Heart right ventricle (tissue), 16 donors: ENCODE data around the gene COMMD9. TPM values are rescaled to one million over a fixed set of nuclear protein-coding genes. Genes with fewer than 3 reads are reported as not detected.

Experiments
- ATAC-seq, 8 donors: fragments of 200-7000 bp; cut with Tn5 transposase; one replicate each; pipeline ENCODE4 v1.9.1; 2020; ENCODE audit warnings: mild to moderate bottlenecking in 8 of 8, moderate library complexity in 8 of 8, moderate number of reproducible peaks in 1 of 8
- DNase-seq, 2 donors: peaks; one replicate each; pipeline ENCODE4 v3.0.0-alpha.2; 2020
- H3K27ac ChIP-seq, 10 donors: fragments of 200-600 bp; sonication (generic) in 2 of 10; one replicate each; pipeline versions ENCODE4 v1.5.0 to v1.8.0; 2020 to 2022; ENCODE audit warnings: mild to moderate bottlenecking in 3 of 10
- H3K27me3 ChIP-seq, 7 donors: fragments of 200-600 bp; one replicate each; pipeline ENCODE4 v1.8.0; 2021 to 2022; ENCODE audit warnings: mild to moderate bottlenecking in 2 of 7
- H3K36me3 ChIP-seq, 9 donors: fragments of 200-600 bp; sonication (generic) in 1 of 9; one replicate each; pipeline versions ENCODE4 v1.5.0 to v1.8.0; 2020 to 2022; ENCODE audit warnings: mild to moderate bottlenecking in 2 of 9
- H3K4me1 ChIP-seq, 9 donors: fragments of 200-600 bp; sonication (generic) in 1 of 9; one replicate each; pipeline versions ENCODE4 v1.5.0 to v1.8.0; 2020 to 2022; ENCODE audit warnings: mild to moderate bottlenecking in 4 of 9
- H3K4me3 ChIP-seq, 10 donors: fragments of 200-600 bp; sonication (generic) in 2 of 10; one replicate each; pipeline versions ENCODE4 v1.5.0 to v1.8.0; 2020 to 2022; ENCODE audit warnings: mild to moderate bottlenecking in 7 of 10, moderate library complexity in 2 of 10
- H3K9me3 ChIP-seq, 11 donors: fragments of 200-600 bp in 10 of 11; sonication (generic) in 2 of 11; one replicate each; pipeline versions ENCODE4 v1.5.0 to v1.8.0; 2013 to 2022; ENCODE audit warnings: mild to moderate bottlenecking in 2 of 11, control low read depth in 1 of 11, moderate library complexity in 1 of 11
- WGBS, 2 donors: extraction: QIAGEN DNeasy Blood & Tissue Kit; methylation state at CpG; one replicate each; pipeline ENCODE4 v1.1.7; 2013; ENCODE audit warnings: inconsistent platforms in 1 of 2; 5-methylcytosine and 5-hydroxymethylcytosine counted together
- intact Hi-C, 10 donors: fragments of 100-400 bp; cut with DNase I; formaldehyde crosslinking; loops; one replicate each; pipeline versions ENCODE4 v1.11.1 to v1.14.2; 2022
- polyA plus RNA-seq, 2 donors: library from polyadenylated mRNA; stranded (reverse); fragments of 200-250 nt; gene quantifications; one replicate each; pipeline ENCODE4 v1.2.3, GENCODE V29; 2013
- total RNA-seq, 10 donors: library from RNA; stranded (reverse); fragmentation: NEBNext Ultra II Directional in 3 of 10; extraction: Animal tissue kit (Norgen Biotek cat#: 25700) in 3 of 10; gene quantifications; one replicate each; pipeline versions ENCODE4 v1.2.1 to v1.2.4, GENCODE V29; 2021 to 2023
- TF ChIP-seq, protein P1 (sequence below), 9 donors: fragments of 200-600 bp; sonication (generic) in 2 of 9; IDR thresholded peaks; one replicate each; pipeline versions ENCODE4 v1.5.0 to v1.8.0; 2021 to 2022; ENCODE audit warnings: antibody characterized with exemption in 9 of 9, mild to moderate bottlenecking in 5 of 9, moderate library complexity in 1 of 9
- donor health status: Arrhythmogenic right ventricular cardiomyopathy.
- donor health status: ischemic (EF 13 %, LVEDD 7.1; RV severe dilation, severe dysfunction).
- donor health status: healthy with polysubstance abuse.
- donor health status: DM: no; HTN: yes; CAD: no.
- donor health status: DM: no; HTN: no; CAD: no.
- donor health status: ischemic (EF 25% LVEDD 6.9; RV normal size, moderate dysfunction).
- donor health status: ischemic (EF 25% LVEDD 5.7; RV mildly dilated, moderate dysfunction).
- donor health status: healthy.
- donor health status: DM: yes; HTN: yes; CAD: no.
- donor health status: Ischemic cardiomyopathy.
- donor health status: ischemic (EF 35%, LVEDD 5.7; RV mildly dilated, moderate dysfunction).
- donor health status: nonischemic (EF 11% LVEDD 7.7; RV severe dilation, severe dysfunction).
- donor health status: DM: yes; HTN: yes; CAD: no.
- donor health status: PGD.
- donor health status: ischemic (EF 29% LVEDD 5.4; RV normal size, mild dysfunction).
- donor health status: nonischemic (EF 23%, LVEDD 6.1; RV moderate dilation, normal function).

The COMMD9 gene
- total and polyA plus RNA-seq, 12 donors = 22.3 to 69.4 (median 56.0) TPM

DNA sequence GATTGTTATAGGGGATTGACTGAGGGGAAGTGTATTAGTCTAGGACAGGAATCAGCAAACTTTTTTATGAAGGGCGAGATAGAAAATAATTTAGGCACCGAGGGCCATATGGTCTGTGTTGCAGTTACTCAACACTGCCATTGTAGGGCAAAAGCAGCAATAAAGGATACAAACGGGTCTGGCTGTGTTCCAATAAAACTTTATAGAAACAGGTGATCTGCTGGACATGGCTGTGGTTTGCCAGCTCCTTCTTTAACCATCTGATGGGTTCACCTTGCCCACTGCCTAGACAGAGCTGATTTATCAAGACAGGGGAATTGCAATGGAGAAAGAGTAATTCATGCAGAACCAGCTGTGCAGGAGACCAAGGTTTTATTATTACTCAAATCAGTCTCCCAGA is 26.8 kb upstream of the COMMD9 start:
- WGBS, 2 donors = 74% methylated on average over 3 of the region's 3 CpGs
- H3K9me3 ChIP-seq = no peaks in the 10 kb centered on the region

DNA sequence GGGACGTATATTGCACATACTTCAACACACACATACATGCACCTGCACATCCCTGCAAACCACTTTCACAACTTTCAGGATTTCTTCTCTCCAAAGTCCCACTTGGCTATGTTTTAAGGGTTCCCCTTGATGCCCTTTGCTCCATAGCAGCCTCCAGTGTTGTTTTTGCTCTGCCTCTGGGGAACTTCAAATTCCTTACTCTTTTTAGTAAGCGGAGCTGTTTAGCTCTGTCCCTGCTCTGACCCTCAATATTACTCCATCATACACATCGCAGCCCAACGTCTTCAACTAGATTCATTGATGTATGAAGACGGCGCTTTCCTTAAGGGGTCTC is 25.2 kb upstream of the COMMD9 start:
- ATAC-seq (no peak), DNase-seq (no peak)
- no peaks in the 10 kb centered on the region for H3K9me3 ChIP-seq
- intact Hi-C loops = no loop called here
- TF ChIP-seq, protein P1, sequence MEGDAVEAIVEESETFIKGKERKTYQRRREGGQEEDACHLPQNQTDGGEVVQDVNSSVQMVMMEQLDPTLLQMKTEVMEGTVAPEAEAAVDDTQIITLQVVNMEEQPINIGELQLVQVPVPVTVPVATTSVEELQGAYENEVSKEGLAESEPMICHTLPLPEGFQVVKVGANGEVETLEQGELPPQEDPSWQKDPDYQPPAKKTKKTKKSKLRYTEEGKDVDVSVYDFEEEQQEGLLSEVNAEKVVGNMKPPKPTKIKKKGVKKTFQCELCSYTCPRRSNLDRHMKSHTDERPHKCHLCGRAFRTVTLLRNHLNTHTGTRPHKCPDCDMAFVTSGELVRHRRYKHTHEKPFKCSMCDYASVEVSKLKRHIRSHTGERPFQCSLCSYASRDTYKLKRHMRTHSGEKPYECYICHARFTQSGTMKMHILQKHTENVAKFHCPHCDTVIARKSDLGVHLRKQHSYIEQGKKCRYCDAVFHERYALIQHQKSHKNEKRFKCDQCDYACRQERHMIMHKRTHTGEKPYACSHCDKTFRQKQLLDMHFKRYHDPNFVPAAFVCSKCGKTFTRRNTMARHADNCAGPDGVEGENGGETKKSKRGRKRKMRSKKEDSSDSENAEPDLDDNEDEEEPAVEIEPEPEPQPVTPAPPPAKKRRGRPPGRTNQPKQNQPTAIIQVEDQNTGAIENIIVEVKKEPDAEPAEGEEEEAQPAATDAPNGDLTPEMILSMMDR (IDR thresholded peaks at IDR 0.05) = no peak
- no peaks in the 10 kb centered on the region for H3K36me3 ChIP-seq
- H3K4me1 ChIP-seq = peaks cover 0 to 11% (median 0%) of the 10 kb centered on the region in 9 donors
- no peak overlapping the region for H3K4me3 ChIP-seq
- WGBS, 2 donors = 56 to 60% methylated on average over 6 of the region's 6 CpGs
- H3K27ac ChIP-seq = no peak overlapping the region
- peaks cover 0 to 19% (median 0%) of the 10 kb centered on the region in 7 donors for H3K27me3 ChIP-seq

More for the DNA sequence above, 26.8 kb upstream of the COMMD9 start:
- H3K36me3 ChIP-seq = no peaks in the 10 kb centered on the region
- H3K4me3 ChIP-seq = no peak overlapping the region
- ATAC-seq = no peak
- no peak overlapping the region for H3K27ac ChIP-seq
- TF ChIP-seq, protein P1 (IDR thresholded peaks at IDR 0.05) = no peak
- intact Hi-C loops = no loop called here
- no peak for DNase-seq
- H3K27me3 ChIP-seq = peaks cover 0 to 19% (median 0%) of the 10 kb centered on the region in 7 donors
- H3K4me1 ChIP-seq = peaks cover 0 to 11% (median 0%) of the 10 kb centered on the region in 9 donors

DNA sequence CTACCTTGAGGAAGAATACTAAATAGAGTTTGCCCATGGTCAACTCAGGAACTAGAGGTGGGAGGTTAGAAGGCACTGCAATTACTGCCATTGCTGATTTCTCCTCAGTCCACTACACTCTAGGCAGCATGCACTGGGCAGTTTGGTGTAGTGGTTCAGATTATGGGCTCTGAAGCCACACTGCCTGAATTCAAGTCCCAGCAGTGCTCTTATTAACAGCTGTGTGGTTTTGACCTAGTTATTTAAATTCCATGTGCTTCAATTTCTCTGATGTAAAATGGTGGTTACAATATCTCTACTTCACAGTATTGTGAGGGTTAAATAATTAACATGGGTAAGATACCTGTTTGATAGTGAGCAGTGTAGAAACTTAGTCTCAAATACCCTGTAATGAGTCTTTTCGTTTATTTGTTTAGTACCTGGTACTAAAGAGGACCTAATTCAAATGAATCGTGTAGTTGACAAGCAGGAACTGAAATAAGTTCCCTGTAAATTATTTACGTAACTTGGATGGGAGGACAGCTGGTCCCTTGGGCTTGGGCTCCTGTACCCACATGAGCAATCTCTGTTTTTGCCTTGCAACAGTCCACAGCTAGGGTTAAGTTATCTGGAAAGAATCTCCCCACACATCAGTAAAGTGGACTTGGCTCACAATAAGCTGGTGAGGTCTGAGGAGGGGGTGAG is 24.7 kb upstream of the COMMD9 start:
- H3K27me3 ChIP-seq = peaks cover 0 to 19% (median 0%) of the 10 kb centered on the region in 7 donors
- H3K4me1 ChIP-seq = peaks cover 0 to 12% (median 3%) of the 10 kb centered on the region in 9 donors
- no peak for DNase-seq
- no peaks in the 10 kb centered on the region for H3K36me3 ChIP-seq
- no peak for ATAC-seq
- intact Hi-C loops = no loop called here
- no peak overlapping the region for H3K27ac ChIP-seq
- 63 to 81% methylated on average over 3 of the region's 3 CpGs for WGBS, 2 donors
- TF ChIP-seq, protein P1 (IDR thresholded peaks at IDR 0.05) = no peak
- H3K9me3 ChIP-seq = no peaks in the 10 kb centered on the region
- no peak overlapping the region for H3K4me3 ChIP-seq

DNA sequence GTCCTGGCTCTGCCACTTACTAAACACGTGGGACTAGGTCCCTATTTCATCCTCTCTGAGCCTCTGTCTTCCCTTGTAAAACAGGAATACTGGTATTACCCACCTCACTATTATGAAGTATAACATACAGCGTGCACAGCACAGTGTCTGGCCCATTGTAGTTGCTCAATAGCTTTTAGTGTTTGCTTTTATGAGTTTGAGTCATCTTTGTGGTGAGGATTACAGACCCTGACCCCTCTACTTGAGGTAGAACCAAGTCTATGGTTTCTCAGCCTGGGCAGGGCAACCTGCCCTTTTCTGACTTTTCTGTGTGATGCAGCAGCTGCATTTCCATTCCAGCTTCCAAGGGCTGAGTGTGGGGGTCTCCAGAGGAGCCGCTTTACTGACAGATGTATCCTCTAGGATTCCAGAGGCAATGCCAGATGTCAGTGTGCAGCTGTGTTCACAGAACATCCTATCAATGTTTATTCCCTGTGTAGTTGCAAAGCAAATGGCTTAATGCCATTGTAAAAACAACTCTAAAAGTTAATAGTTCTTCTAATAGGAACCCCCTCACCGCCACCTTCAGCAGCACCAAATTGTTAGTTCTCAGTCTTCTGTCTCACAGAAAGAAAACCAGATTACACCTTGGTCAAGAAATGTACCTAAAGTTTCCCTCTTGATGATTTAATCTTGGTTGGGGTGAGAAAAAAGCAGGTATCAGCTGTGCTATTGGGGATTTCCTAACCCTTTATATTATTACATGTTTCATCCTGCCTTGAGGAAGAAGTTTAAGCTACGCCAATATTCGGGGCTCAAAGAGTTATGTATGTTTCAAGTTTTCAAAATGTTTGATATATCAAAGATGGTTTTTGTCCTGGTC is 23.6 kb upstream of the COMMD9 start:
- TF ChIP-seq, protein P1 (IDR thresholded peaks at IDR 0.05) = no peak
- Histone ChIP-seq H3K36me3 (no peaks in the 10 kb centered on the region), H3K4me3 (no peak overlapping the region), H3K4me1 (peaks cover 0 to 15% (median 4%) of the 10 kb centered on the region in 9 donors), H3K27me3 (peaks cover 0 to 19% (median 0%) of the 10 kb centered on the region in 7 donors), H3K27ac (no peak overlapping the region), H3K9me3 (no peaks in the 10 kb centered on the region)
- ATAC-seq = peak in 3 of 8 donors; percentile 29 to 33 (median 33)
- intact Hi-C loops = no loop called here
- no peak for DNase-seq
- WGBS, 2 donors = 55 to 69% methylated on average over 6 of the region's 6 CpGs
